Keratinocyte (primary cell): ENCODE results near the gene VMP1.

Experiments
- CTCF ChIP-seq, 3 experiments: IDR thresholded peaks in 1 of 3; conservative IDR thresholded peaks in 1 of 3; optimal IDR thresholded peaks in 1 of 3; 2 replicates in 2 of 3; 3 replicates in 1 of 3; pipeline versions ENCODE3 to v1.5.1; 2011; ENCODE audit warnings: low read length in 3 of 3, mild to moderate bottlenecking in 3 of 3, moderate library complexity in 2 of 3, control low read depth in 1 of 3, inconsistent platforms in 1 of 3; ENCODE audit not compliant: insufficient read depth in 2 of 3; ENCODE audit errors: extremely low read depth in 1 of 3
- EZH2 ChIP-seq: IDR thresholded peaks from one replicate; pipeline ENCODE4 v1.6.1; 2012; ENCODE audit warnings: inconsistent platforms, mild to moderate bottlenecking, low read length, moderate library complexity

GRCh38 chr17:59830007-59830630, 122.7 kb downstream of the VMP1 start:
- no peak for TF ChIP-seq CTCF (optimal IDR thresholded peaks at IDR 0.05 in 1 of 3, IDR thresholded peaks at IDR 0.05 in 1 of 3, conservative IDR thresholded peaks at IDR 0.05 in 1 of 3; ENCODE audit: extremely low read depth in 1 of 3, insufficient read depth in 2 of 3, low read length in 3 of 3)
- no peak for TF ChIP-seq EZH2
